Ishikawa (cell line): ENCODE measurements around the gene PRKACA.

Experiments
- CEBPB ChIP-seq: IDR thresholded peaks from 2 replicates; pipeline ENCODE4 v1.6.1; 2012
- CREB1 ChIP-seq: IDR thresholded peaks from 2 replicates; pipeline ENCODE4 v1.6.1; 2012; ENCODE audit warnings: low read depth
- EGR1 ChIP-seq: IDR thresholded peaks from 2 replicates; pipeline ENCODE4 v1.6.1; 2012
- EP300 ChIP-seq: IDR thresholded peaks from 2 replicates; pipeline ENCODE4 v1.6.1; 2012; ENCODE audit warnings: borderline replicate concordance
- FOXM1 ChIP-seq: IDR thresholded peaks from 2 replicates; pipeline ENCODE4 v1.6.1; 2012; ENCODE audit warnings: low read depth, borderline replicate concordance
- NFIC ChIP-seq: IDR thresholded peaks from 2 replicates; pipeline ENCODE4 v1.6.1; 2012
- RAD21 ChIP-seq: IDR thresholded peaks from 2 replicates; pipeline ENCODE4 v1.6.1; 2012; ENCODE audit warnings: low read depth
- REST ChIP-seq: IDR thresholded peaks from 2 replicates; pipeline ENCODE4 v1.6.1; 2012; ENCODE audit warnings: low read depth, mild to moderate bottlenecking
- TAF1 ChIP-seq: IDR thresholded peaks from 2 replicates; pipeline ENCODE4 v1.6.1; 2012; ENCODE audit warnings: low read depth, mild to moderate bottlenecking
- TCF12 ChIP-seq: IDR thresholded peaks from 2 replicates; pipeline ENCODE4 v1.6.1; 2012; ENCODE audit warnings: low read depth
- TEAD4 ChIP-seq: IDR thresholded peaks from 2 replicates; pipeline ENCODE4 v1.6.1; 2012
- USF1 ChIP-seq: IDR thresholded peaks from 2 replicates; pipeline ENCODE4 v1.6.1; 2012
- YY1 ChIP-seq: IDR thresholded peaks from 2 replicates; pipeline ENCODE4 v1.6.1; 2012; ENCODE audit warnings: low read depth
- ZBTB7A ChIP-seq: IDR thresholded peaks from 2 replicates; pipeline ENCODE4 v1.6.1; 2012; ENCODE audit warnings: low read depth
- TF ChIP-seq, protein P1 (sequence below): IDR thresholded peaks from 2 replicates; pipeline ENCODE4 v1.6.1; 2012

PRKACA gene

DNA sequence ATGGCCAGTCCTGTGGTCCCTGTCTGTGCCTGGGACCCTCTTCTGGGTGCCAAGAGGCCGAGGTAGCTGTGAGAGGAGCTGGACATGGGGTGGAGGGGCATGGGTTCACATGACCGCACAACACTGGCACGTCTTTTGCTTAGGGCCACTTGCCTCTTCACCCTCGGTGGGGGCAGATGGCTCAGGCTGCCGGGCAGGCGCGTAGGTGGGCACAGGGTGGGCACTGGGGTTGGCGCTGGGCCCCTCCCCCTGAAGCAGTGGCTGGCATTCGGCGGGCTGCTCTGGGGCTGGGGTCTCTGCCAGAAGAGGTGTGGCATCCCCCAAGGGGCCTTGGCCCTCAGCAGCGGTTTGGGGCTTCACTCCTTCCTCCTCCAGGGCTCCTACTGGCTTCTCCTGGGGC is 64.1 kb downstream of the PRKACA start:
- TF ChIP-seq USF1: no peak
- TF ChIP-seq REST: no peak
- TF ChIP-seq YY1: no peak
- TF ChIP-seq RAD21: no peak
- no peak for TF ChIP-seq ZBTB7A
- no peak for TF ChIP-seq EP300
- no peak for TF ChIP-seq CEBPB
- no peak for TF ChIP-seq FOXM1
- no peak for TF ChIP-seq EGR1
- no peak for TF ChIP-seq CREB1
- no peak for TF ChIP-seq NFIC
- TF ChIP-seq TEAD4: no peak
- no peak for TF ChIP-seq TAF1
- TF ChIP-seq, protein P1, sequence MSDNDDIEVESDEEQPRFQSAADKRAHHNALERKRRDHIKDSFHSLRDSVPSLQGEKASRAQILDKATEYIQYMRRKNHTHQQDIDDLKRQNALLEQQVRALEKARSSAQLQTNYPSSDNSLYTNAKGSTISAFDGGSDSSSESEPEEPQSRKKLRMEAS: no peak
- TF ChIP-seq TCF12: no peak

- TF ChIP-seq CEBPB (no peak), YY1 (no peak), REST (no peak), CREB1 (no peak), EGR1 (no peak), RAD21 (no peak), TEAD4 (no peak)
Measured at GRCh38 chr19:14053032-14053431, 64.5 kb downstream of the PRKACA start.

- no peak for TF ChIP-seq TAF1
- TF ChIP-seq USF1: no peak
- no peak for TF ChIP-seq EP300
- TF ChIP-seq TEAD4: no peak
Measured at GRCh38 chr19:14052470-14052869, 65.1 kb downstream of the PRKACA start.

- TF ChIP-seq TAF1: no peak
- no peak for TF ChIP-seq TEAD4
- no peak for TF ChIP-seq CEBPB
- TF ChIP-seq, protein P1: no peak
- no peak for TF ChIP-seq EP300
- TF ChIP-seq EGR1: no peak
Measured at GRCh38 chr19:14051980-14052379, 65.6 kb downstream of the PRKACA start.

- TF ChIP-seq TEAD4 (no peak), EGR1 (no peak), FOXM1 (no peak), EP300 (no peak), CREB1 (no peak), YY1 (no peak), TCF12 (no peak), RAD21 (no peak), ZBTB7A (no peak), CEBPB (no peak), USF1 (no peak), NFIC (no peak), REST (no peak), TAF1 (no peak)
- TF ChIP-seq, protein P1: no peak
Measured at GRCh38 chr19:14050512-14050911, 67.0 kb downstream of the PRKACA start.
